GM19239 (cell line): ENCODE measurements around the gene LPAR1.

Experiments
- DNase-seq: peaks from one replicate; pipeline ENCODE4 v3.0.0; 2011; ENCODE audit warnings: low spot score; ENCODE audit not compliant: insufficient read length
- FAIRE-seq: peaks from 2 replicates; lab custom pipeline; 2011; peaks lifted over from hg19 to GRCh38; lab: Jason Lieb, UNC

LPAR1 gene

DNA sequence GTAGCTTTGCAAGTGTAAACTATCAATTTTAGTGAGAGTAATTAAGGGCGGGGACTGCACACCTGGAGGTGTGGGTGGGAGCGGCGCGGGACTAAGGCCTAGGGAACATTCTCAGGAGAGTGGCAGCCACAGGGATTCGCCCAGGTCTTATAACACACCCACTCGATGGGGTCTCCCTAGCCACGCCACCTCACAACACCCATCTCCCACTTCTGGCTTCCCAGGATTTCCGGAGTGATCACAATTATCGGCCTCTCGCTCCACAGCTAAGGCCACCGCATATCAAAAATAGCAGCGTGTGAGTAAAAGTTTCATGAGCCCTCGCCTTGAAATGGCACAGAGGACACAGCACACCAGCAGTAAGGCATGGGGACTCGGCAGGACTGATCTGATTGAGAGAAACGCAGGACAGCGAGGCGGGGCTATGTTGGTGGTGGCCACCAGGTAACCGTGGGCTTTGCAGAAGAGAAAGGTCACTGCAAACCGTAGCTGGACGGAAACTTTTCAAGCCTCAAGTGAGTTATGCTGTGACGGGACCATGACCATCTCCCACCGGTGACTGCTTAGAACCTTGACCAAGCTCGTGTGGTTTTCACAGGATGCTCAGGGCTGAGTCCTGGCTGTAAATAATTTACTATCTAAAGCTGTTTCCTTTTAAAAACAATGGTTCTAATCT, 1.1 kb upstream of the LPAR1 start:
- no peak for DNase-seq
- FAIRE-seq: peak; percentile 66

- DNase-seq (no peak), FAIRE-seq (no peak)
Measured at GRCh38 chr9:111037708-111038330, 451 bp downstream of the LPAR1 start.

GRCh38 chr9:111037356-111037707, 938 bp downstream of the LPAR1 start:
- DNase-seq (no peak), FAIRE-seq (no peak)

GRCh38 chr9:111036946-111037345, 1.3 kb downstream of the LPAR1 start:
- FAIRE-seq (no peak), DNase-seq (no peak)

- FAIRE-seq: no peak
- no peak for DNase-seq
Measured at GRCh38 chr9:111036429-111036789, 1.9 kb downstream of the LPAR1 start.

GRCh38 chr9:111035543-111036428, 2.5 kb downstream of the LPAR1 start:
- no peak for DNase-seq
- FAIRE-seq: no peak

- DNase-seq (no peak), FAIRE-seq (no peak)
Measured at GRCh38 chr9:111034898-111035539, 3.3 kb downstream of the LPAR1 start.

- DNase-seq: no peak
Measured at GRCh38 chr9:111034170-111034897, 3.9 kb downstream of the LPAR1 start.

DNA sequence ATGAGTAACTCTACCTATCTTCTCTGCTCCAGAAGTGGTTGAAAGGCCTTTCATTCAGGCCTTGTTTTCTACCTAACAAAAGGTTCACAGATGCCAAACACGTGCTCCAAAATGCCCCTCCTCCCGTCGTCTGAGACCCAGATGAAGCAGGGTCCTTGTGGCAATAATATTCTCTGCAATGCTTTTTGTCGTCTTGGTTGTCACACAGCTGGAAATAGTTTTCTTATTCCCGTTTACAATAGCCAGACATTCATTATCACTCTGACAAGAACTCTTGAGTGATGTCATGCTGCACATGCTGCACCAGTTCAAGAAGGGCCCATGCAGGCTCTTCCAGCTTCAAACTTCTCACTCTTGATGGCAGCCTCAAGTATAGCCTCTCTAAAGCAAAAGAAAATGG, 7.8 kb downstream of the LPAR1 start:
- FAIRE-seq (no peak), DNase-seq (no peak)

More at GRCh38 chr9:111034170-111034897, 3.9 kb downstream of the LPAR1 start:
- FAIRE-seq: no peak

GRCh38 chr9:111029260-111029659, 9.0 kb downstream of the LPAR1 start:
- DNase-seq: no peak
- FAIRE-seq: no peak

DNA sequence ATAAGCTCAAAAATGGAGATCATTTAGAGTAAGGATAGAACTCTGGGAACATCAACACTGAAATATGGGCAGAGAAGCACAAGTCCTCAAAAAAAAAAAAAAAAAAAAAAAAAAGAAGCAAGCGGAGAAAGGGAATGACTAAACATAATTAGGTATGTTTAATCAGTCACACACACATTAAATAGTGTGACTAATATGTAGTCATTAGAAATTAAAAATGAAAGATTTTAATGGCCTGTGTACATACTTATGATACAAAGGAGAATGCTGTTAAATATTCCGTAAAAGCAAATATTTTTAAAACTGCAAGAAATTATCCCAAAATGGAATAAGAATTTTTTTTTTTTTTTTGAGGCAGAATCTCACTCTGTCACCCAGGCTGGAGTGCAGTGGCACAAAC, 10.5 kb downstream of the LPAR1 start:
- no peak for FAIRE-seq
- DNase-seq: no peak

GRCh38 chr9:111023128-111023527, 15.1 kb downstream of the LPAR1 start:
- no peak for DNase-seq
- no peak for FAIRE-seq

DNA sequence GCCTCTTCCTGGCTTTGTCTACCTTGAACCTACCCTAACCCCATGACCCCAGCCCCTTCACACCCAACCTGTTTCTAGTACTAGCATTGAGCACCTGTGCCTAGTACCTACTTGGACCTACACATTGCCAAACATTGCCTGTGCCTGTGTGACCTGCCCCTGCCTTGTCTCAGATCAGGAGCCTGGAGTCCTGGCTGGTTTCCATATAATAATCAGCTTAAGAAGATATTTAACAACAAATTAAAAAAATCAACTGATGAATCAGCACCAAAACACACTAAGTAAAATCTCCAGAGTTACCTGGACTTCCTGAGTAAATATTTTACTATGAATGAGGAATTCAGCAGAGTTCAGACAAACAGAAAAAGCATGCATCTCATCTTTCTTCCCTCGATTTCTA, 17.7 kb downstream of the LPAR1 start:
- no peak for DNase-seq
- FAIRE-seq: no peak

DNA sequence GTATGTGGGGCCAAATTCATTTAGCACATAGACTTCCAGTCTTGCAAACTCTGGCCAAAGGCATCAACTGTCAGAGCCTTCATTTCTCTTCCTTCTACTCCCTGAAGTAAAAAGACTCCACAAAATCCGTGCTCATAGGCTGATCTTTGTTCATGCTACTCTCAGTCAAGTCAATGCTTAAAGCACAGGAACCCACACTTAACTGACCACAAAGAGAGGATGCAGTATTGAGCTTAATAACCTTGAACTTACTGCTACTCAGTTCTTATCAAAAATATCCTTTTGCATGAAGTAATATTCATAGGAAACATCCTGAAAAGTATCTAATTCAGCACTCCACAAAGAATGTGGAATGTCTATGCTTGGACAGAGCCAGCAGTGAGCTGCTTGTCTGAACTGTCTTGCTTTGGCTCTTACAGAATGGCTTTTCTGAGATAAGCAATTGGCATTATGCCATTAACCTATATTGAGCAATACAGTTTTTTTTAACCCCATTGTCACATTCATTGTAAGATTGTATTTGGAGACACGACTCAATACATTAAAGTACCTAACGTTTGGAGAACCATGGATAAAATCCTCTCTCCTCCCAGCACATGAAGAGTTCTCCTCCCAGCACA, 21.7 kb downstream of the LPAR1 start:
- FAIRE-seq: no peak
- DNase-seq: no peak

GRCh38 chr9:111016016-111016415, 22.3 kb downstream of the LPAR1 start:
- DNase-seq (no peak), FAIRE-seq (no peak)

DNA sequence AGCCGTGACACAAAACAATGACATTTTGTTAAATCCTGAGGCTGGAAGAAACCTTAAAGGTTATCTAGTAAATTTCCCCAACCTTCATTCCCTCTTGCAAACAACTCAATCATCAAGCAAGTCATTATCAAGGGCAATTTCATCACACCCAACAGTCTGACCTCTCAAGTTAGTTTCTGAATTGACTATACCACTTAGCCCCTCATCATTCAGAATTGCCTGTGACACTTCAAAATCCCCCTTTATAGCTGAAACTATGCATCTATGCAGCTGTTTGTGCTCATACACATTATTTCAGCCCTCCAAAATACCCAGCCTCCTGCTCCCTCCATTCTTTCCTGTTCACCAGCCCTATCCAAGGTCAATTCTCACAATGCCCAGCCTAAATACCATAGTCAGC, 24.6 kb downstream of the LPAR1 start:
- DNase-seq: no peak
- FAIRE-seq: no peak

DNA sequence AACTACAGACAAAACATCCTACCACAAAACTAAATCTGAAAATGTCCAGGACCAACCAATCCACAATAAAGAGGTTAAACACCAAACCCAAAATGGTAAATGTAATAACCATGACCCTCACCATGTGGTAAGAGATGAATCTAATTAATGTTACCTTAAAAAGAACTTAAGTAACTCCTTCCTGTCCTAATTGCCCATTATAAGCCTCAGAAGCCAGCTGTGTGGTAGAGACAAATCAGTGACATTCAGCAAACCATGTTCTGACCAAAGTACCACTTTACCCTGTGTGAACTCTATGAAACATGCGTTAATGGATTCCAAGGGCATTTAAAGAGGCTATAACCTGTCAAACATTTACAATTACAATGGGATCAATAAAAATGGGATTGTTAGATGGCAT, 25.0 kb downstream of the LPAR1 start:
- no peak for DNase-seq
- no peak for FAIRE-seq

GRCh38 chr9:111008158-111009075, 29.9 kb downstream of the LPAR1 start:
- FAIRE-seq (no peak), DNase-seq (no peak)
